Vagina (tissue), 2 donors: ENCODE results near the gene AP5B1.

Experiments
- CTCF ChIP-seq, 3 experiments: fragments of 450-650 bp in 2 of 3; fragments of 200-600 bp in 1 of 3; sonication (generic) in 1 of 3; IDR thresholded peaks; one replicate each; pipeline ENCODE4 v1.5.1; 2017 to 2019; ENCODE audit warnings: antibody characterized with exemption in 3 of 3, mild to moderate bottlenecking in 2 of 3, moderate library complexity in 2 of 3
- POLR2A ChIP-seq, 2 donors: fragments of 450-650 bp; IDR thresholded peaks; one replicate each; pipeline ENCODE4 v1.6.1; 2017; ENCODE audit warnings: antibody characterized with exemption in 2 of 2, mild to moderate bottlenecking in 2 of 2, moderate library complexity in 2 of 2

- no peak for TF ChIP-seq CTCF (IDR thresholded peaks at IDR 0.05)
- TF ChIP-seq POLR2A (IDR thresholded peaks at IDR 0.05), result no peak
Measured at GRCh38 chr11:65777241-65777640, 3.5 kb downstream of the AP5B1 start.
